ENCODE data around the gene ARHGAP26.

- no peak for TF ChIP-seq CTCF (IDR thresholded peaks at IDR 0.05; ENCODE audit: low read length)
- TF ChIP-seq EZH2 (IDR thresholded peaks at IDR 0.05; ENCODE audit: borderline replicate concordance, low read length): no peak
Measured at GRCh38 chr5:143275512-143276363, 505.6 kb downstream of the ARHGAP26 start.
